A549 treated with CORT108297 at 1 μM for 4 hours (cell line): ENCODE data around the gene SLC18A3. TPM values are rescaled to one million over a fixed set of nuclear protein-coding genes. Genes with fewer than 3 reads are reported as not detected.

Source experiments
- total RNA-seq: library from RNA; stranded (reverse); fragments of 200-300 nt; extraction: Qiagen RNA extraction; gene quantifications from 5 replicates; pipeline ENCODE4 v1.2.3, GENCODE V29; 2022

Gene SLC18A3
- not detected in 5 replicates for total RNA-seq

DNA sequence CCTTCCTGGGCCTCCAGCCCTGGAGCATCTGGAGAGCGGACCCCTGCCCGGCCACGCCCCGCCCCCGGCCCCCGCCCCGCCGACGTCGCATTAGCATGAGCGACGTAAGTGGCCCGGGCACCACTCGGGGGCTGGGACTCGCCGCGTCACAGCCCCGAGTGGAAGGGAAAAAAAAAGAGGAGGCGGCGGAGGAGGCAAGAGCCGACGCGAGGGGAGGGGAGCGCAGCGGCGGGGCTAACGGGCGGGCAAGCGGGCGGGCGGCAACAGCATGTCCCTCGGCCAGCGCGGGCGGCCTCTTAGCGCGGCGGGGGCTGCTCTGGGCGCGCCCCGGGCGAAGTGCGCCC, at the start of gene SLC18A3:
Gene SLC18A3 (plus strand): TSS at position 197 of the 344 bp plus-strand sequence. CDS start 431 bp downstream, outside the sequence.

DNA sequence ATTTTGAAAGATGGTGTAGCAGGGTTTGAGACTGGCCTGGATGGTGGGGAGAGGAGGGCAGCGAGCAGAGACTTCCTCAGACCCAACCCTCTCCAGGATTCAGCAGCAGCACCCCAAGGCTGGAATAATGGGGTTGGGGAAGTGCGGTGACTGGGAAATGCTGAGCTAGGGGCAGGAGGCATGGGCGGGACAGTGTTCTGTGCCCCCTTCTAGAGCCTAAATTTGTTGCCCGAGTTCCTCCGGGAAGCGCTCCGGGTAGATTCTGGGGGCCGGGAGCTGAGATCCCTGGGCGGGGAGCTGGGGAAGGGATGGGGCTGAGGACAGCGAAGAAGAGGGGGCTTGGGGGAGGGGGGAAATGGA, 3.8 kb downstream of the SLC18A3 start, which contains the start of gene CHAT:
Gene CHAT (plus strand): TSS at position 156 of the 360 bp plus-strand sequence. CDS start 153 bp downstream, at position 309.

Other genes with a start within 250 kb of the SLC18A3 start
- 0.06 to 0.09 TPM in 2 of 5 replicates, not detected in the others for gene DRGX, start 214.2 kb upstream of the SLC18A3 start, total RNA-seq
- 5.0 to 7.3 TPM (median 5.7 TPM) in 5 replicates for gene ERCC6, start 71.2 kb upstream of the SLC18A3 start, total RNA-seq
- gene CHAT, start 3.7 kb downstream of the SLC18A3 start, total RNA-seq = not detected in 5 replicates
- gene C10orf53, start 69.3 kb downstream of the SLC18A3 start, total RNA-seq = not detected in 5 replicates
- 0.10 to 0.32 TPM (median 0.23 TPM) in 5 replicates for gene OGDHL, start 152.0 kb downstream of the SLC18A3 start, total RNA-seq